ENCODE data around the gene GUCA2A.
"Not testable (repeated sequence)": the region's sequence is repeated elsewhere in the genome, so short reads cannot be mapped to it uniquely, and the experiment has no call there.

The GUCA2A gene, protein sequence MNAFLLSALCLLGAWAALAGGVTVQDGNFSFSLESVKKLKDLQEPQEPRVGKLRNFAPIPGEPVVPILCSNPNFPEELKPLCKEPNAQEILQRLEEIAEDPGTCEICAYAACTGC

DNA sequence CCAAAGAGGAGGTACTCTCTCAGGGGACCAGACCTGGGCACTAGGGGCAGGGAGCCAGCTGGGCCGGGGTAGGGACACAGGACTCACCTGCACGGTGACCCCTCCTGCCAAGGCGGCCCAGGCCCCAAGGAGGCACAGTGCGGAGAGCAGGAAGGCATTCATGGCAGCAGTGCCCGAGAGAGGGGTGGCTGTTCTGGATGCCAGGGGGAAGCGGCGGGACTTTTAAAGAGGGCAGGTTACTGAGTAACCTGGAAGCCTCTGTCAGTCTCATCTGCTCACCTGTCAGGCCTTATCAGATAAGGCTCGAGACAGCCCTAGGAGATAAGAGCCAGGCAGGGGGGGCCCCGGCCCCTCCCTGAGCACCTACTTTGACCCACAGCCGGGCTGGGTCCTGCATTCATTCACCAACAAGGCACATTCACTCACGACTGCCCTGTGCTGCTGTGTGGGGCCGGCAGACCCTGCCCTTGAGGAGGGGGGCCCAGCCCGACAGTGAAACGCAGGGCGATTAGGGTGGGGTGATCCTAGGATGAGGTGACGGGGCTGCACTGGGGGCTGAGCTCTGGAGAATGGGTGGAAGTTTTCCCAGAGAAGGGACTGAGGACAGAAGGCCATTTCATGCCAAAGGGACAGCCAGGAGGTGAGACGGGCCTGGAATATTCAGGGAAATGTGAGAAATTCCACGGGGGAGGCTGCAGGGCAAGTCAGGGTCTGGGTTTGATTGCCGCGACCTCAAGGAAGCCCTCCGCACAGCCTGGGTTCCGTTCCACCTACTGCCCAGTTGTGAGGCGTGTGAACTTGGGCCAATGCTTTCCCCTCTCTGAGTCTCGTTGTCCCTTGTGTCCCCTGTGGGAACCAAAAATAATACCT, at the start of gene GUCA2A:
Gene GUCA2A, minus strand, starts transcription at position 195 of the 870 bp plus-strand sequence. Its CDS starts 33 bp downstream, at position 162.
- DNase-seq = no peak

DNA sequence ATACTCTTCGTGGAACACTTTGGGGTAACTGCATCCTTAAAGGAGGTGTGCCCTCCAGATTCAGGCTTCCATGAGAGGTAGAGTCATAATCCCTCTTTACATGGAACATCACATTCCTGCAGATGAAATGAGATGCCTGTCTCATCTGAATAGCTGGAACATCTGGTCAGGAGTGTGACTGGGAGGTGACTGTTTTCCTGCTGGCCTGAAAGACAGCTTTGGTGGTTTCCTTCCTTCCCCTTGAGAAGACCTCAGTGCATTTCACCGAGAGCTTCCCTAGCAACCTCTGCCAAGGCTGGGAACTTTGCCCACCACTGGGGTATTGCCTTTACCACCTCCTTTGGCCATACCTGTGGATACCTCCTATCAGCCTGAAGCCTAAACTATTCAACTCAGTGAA, 46.7 kb upstream of the GUCA2A start:
- no peak for DNase-seq

DNA sequence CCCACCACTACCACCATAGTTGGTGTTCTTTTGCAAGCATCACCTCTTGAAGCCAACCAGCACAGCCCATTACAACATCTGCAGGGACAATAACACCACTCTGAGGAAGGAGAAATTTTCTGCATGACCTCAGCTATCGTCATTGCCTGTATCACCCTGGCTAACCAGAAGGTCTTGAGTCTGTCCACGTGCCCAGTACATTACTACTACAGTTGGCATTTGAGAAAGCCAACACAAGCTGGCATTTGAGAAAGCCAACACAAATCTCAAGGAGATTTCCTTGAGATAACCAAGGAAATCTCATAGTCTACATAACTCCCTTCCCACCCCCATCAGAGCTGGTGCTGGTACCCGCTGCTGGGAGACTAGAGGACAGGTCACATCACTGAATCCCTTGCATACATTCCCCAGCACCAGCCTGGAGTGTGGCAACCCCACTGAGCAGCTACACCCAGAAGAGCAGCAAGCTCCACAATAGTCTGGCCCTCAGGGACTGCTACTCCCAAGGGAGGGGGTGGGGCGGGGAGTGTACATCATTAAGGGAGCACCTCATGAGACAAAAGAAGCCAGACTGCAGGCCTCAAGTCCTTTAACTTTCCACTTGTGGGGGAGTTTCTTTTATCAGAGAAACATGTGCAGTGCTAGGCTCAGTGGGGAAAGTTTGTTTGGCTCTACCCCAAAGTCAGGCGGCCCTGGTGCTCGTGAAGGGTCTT, 46.0 kb upstream of the GUCA2A start:
- no peak for DNase-seq

DNA sequence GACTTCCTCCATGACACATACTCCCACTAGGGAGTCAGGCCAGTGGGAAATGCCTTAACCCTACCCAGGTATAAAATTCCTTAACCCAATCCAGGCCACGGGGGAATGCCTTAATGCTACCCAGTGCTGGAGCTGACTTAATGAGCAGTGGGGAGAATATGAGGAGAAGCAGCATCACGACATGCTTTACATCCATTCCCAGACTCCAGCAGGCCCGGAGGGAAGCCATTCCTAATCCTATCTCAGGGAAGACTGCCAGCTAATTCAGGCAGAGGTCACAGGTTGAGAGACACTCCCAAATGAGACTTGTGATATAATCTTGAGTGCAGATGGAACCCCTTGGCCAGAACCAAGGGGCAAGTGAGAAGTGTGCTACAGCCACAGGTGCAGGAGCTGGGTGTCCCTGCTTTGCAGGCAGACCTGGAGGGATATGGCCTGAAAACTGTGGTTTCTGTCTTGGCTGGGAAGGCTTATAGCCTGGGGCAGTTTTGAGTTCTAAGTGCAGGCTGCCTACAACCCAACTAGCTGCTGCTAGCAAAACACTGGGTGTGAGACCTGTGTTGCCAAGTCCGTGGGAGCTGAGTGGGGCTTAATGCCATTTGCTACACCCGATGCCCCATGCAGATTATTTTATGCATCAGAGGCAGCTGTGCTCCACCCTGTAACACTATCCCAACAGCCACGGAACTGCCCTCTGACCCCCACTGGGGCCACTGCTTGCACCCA, 45.1 kb upstream of the GUCA2A start:
- no peak for DNase-seq

DNA sequence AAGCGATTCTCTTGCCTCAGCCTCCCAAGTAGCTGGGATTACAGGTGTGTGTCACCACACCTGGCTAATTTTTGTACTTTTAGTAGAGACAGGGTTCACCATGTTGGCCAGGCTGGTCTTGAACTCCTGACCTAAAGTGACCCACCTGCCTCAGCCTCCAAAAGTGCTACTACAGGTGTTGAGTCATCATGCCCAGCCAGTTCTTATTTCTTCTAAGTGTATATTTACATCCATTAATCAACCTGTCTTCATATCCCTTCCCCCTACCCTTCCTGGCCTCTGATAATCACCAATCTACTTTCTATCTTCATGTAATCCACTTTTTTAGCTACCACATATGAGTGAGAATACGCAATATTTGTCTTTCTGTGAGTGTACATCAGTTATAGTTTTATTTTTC, 42.4 kb upstream of the GUCA2A start:
- DNase-seq = not testable (repeated sequence)

DNA sequence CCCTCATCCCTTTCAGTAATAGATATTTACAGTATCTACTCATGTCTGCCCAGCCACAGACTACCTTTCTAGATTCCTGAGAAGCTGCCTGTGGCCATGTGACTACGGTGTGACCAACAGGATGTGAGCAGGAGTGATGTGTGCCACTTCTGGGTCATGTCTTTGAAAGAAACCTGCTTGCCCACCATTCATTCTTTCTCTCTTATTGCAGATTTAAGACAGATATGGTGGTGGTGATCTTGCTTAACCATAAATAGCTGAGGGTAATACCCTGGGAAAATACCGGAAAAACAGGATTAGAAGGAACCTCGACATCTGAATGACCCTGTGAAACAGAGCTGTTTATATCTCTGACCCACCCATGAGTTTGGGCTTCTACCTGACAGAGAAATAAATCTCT, 41.6 kb upstream of the GUCA2A start:
- no peak for DNase-seq

DNA sequence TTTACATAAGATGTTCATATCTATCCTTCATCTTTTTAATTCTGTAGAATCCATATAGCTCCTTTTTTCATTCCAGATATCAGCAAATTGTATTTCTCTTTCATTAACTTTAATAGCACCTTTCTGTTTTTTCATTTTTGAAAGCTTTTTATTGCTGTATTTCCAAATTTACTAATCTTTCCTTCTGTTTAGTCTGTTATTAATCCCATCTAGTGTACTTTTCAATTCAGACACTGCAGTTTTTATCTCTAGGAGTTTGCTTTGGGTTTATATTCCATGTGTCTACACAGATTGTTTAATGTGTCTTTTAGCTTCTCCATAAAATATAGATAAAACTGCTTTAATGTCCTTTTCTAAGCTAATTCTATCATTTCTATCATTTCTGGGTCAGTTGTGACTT, 37.4 kb upstream of the GUCA2A start:
- no peak for DNase-seq

DNA sequence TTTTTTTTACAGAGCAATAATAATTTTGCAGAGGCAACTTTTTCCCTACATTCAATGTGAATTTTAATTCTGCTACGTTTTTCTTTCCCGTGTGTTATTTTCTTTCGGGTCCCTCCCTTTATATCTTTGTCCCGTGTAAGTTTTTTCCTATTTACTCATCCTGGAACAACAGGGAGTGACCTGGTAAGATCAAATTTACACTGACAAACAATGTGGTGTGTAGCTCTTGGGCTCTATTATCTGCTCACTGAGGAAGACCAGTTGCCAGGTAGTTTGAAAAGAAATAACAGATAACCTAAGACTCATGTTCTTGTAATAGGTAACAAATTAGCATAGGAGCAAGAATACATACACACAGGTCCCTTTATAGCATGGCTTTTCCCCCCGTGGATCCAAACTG, 33.7 kb upstream of the GUCA2A start:
- no peak for DNase-seq

DNA sequence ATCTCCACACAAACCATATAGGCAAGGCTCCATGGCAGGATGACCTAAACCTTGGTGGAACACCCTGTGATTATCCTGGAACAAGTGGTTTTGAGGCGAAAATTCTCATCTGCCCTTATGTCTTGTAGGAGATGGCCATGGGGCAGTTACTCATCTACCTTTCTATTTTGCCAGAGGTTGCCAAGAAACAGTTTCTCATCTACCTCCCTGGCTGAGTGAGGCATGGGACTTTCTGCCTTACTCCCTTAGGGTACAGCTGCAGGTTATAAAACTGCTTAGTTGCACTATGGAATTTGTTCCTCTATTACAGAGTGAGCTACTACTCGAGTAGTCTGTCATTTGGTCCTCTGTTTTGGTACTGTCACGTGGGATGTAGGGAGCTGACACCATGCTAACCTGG, 31.3 kb upstream of the GUCA2A start:
- no peak for DNase-seq

DNA sequence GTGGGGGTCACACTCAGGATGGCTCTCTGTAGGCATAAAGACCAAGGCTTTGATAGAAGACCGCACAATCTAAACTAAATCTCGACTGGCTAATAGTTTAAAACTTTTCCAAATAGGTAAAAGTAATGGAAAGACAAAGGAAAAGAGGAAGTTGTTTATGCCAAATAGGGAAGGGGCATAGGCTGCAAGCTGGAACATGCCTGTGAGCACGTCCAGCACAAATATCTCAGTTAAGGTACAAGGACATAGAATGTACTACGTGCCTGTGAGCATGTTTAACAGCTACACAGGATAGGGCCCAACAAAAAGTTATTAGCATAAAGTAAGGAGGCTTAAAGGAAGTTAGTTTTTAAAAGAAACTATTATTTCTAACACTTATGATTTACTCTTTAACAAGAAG, 27.6 kb upstream of the GUCA2A start:
- DNase-seq = no peak

DNA sequence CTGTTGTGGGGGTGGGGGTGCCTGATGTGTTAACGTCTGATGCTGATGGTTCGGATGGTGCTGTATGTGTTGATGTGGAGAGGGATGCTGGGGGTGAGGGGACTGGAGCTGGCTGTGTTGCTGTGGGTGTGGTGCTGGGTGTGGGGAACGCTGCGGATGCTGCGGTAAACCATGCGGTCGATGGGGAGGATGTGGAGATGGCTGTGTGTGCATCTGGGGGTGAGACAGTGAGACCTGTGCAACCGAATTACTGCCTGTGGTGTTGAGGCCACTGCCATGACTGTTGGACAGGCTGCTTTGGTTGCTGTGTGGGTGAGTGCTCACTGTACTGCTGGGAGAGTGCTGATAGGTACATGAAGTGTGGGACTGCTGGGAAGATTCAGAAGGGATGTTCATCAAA, 26.8 kb upstream of the GUCA2A start:
- no peak for DNase-seq

DNA sequence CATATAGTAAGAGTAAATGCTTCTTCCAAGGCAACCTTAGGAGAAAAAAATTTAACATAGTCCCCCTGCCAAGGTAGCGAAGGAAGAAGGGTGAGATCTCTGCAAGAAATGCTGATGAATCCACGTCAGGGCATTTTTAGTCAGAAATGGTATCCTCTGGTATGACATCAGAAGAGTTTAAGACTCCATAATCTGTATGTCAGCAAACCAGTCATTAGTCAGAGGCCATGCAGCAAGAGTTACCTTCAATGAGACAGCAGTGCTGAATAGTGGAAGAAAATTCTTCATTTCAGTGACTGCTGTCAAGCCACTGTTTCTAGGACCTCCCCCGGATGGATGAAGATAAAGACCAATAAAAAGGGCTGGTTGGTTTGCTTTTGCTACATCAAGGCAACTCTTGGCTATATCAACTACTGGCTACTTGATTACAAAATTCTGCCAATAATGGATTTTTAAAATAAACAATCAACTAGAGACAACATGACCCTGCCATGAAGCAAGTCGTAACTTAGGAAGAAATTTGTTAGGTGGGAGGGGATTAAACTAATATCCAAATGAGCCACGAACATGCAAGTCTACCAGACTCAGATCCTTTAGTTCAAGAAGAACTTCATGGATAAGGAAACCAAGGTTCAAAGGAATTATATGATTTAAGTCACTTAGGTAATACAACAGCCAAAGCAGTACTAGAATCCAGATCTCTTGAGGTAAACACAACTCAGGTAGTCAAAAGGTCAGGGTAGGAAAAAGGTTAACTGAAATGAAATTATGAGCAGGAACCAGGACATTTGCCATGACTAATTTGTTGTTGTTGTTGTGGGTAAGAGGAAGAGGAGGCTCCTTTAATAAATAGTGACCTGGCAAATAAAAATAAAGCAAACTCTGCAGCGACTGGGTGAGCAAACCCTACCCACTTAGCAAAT, 25.6 kb upstream of the GUCA2A start:
- DNase-seq = no peak

DNA sequence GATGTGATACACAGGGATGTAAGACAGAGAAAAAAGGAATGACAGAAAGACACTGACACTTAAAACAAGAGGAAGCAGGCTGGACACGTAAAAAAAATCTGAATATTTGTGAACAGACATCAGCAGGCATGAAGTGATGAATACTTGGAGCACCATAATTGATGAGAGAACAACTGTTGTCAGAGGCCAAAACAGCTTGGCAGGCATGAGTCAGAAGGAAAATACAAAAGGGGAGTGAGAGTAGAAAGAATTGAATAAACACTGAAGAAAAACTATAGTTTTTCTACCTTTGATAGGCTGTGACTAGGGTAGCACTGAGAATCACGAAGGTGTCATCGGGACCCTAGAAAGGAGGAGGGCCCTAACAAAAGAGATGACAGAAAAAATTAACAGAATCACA, 21.6 kb upstream of the GUCA2A start:
- DNase-seq = no peak

DNA sequence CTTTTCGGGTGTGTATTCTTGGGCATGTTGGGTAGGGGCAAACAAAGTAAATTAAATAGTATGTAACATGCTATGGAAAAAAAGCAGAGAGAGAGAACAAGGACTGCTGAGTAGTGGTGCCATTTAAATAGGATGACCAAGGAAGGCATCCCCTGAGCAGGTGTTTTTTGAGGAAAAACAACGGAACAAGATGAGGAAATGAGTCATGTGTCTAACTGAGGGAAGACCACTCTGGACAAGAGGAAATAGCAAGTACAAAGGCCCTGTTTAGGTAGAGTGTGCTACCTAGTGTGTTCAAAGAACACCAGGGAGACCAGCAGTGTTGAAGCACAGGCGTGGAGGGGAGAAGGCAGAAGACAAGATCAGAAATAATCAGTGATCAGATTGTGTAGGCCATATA, 20.1 kb upstream of the GUCA2A start:
- no peak for DNase-seq

DNA sequence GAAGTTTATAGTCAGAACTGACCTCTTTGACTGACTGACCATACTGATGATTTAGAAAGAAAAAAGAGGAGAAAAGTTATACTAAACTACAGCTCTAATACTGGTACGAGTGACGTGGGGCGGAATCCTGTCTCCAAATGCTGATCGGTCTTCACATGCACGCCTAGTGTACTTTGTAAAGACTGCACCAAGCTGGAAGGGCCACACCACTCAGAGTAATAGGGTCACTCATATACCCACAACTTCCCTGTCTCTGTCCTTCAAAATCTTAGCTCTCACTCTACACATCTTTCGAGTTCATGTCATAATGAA, 19.4 kb upstream of the GUCA2A start:
- no peak for DNase-seq

DNA sequence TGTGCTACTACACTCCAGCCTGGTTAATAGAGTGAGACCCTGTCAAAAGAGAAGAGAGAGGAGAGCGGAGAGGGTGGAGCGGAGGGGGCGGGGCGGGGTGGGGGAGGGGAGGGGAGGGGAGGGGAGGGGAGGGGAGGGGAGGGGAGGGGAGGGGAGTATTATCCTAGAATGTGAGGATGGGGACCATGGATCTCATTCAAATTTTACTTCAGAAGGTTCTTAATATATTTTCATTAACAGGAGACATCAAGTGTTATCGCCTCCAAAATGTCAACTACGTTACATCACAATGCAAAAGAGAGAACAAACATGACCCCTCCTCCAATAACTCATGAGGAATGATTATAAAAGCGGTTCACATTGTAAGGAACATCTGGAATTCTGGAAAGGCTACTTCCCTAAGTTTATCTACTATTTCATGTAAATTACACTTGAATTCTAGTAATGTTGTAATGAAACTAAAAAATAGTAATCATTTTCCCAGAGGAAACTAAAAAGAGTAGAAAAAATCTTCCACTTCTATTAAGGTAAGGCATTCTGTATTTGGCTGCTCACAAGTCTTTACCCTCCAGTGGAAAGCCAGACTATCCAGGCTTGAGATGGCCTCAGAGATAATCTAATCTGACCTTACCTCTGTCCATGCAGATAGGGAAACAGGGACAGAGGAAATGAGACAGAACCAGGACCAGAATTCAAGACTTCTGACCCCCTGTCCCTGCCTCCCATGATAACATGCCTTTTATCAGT, 18.8 kb upstream of the GUCA2A start:
- no peak for DNase-seq

DNA sequence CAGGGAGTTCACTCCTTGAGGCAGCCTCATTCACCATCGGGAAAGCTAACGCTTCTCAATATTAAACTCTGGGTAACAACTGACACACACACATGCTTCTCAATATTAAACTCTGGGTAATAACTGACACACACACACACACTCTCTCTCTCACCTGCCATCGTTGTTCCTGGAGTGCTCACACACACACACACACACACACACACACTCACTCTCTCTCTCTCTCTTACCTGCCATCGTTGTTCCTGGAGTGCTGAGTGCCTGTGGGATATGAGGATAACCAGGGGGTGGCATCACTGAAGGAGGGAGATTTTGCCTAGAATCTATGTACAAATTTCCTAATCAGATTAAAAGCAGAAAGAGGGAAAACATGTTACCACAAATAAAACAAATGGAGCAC, 17.1 kb upstream of the GUCA2A start:
- DNase-seq = no peak

DNA sequence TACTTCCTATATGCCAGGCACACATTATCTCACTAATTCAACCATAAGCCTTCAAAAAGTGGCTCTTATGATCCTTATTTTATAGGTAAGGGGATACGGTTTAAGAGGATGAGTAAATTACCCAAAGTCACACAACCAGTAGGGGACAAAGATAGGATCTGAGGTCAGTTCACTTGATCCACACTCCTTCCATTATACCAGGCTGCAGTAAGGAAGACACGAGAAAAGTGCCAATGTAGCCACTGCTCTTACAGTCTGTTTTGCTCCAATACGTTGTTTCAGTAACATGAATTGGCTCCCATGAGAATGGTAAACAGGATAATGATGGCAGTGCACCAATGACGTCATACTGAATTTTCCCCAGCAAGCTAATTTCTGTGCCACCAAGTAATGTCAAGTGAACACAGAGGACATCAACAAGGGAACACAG, 15.4 kb upstream of the GUCA2A start:
- DNase-seq = peak; percentile 9

DNA sequence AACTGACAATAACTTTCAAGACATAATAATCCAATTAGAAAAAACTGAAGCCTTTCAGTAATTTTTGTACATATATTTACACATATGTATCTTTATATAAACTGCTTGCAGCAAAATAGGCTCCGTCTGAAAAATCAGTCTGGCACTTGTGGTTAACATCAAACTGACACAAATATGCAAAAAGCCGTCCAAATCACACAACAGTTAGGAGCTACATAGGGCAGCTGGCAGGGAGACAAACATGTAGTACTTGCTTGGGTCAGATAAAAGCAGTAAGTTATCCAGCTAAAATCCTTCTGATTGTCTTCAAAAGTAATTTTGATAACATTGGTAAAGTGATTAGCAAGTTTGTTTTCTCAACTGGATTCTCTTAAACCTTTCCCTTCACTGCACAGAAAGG, 14.7 kb upstream of the GUCA2A start:
- DNase-seq = peak; percentile 25

DNA sequence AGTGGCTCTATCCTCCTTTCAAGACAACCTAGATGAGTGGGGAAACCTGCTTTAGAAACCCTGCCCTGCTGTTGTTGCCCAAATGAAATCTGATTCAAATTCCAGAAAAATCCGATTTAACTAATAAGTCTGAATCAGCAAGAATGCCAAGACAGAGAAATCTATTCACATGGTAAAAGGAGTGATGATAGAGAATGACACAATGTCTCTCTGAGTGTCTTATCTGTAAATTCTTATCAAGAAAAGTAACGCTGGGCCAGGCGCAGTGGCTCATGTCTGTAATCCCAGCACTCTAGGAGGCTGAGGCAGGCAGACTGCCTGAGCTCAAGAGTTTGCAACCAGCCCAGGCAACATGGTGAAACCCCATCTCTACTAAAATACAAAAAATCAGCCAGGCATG, 13.7 kb upstream of the GUCA2A start:
- DNase-seq = peak; percentile 55

DNA sequence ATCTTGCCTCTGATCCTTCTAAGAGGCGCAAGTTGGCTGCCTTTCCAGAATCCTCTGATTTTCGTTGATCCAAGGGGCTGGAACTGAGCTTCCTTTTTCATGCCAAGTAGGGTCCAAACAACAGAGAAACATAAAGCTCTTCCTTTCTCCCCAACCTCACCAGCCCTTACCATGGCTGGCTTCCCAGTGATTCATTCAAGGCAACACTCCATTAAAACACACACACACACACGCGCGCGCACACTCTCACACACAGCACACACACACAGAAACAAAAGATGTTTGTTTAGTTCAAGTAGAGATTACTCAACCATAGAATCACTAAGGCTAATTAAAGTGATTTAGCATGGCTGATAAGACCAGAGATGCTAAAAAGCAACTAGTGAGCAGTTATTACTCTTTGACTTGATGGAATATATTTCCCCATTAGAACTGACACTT, 13.0 kb upstream of the GUCA2A start:
- peak; percentile 93 for DNase-seq

Measured in DMS79 treated with DMSO at 0.1 percent for 48 hours (cell line).